HepG2 (cell line): Measurements from ENCODE around the gene SSBP2. TPM values are rescaled to one million over a fixed set of nuclear protein-coding genes. Genes with fewer than 3 reads are reported as not detected.
A peak's percentile ranks its signal among the peaks of the same experiment; 100 is the strongest.

ENCODE experiments used
- BCL3 ChIP-seq: sonication (generic); formaldehyde crosslinking; IDR thresholded peaks from 2 replicates; pipeline ENCODE4 v1.5.1; 2020; ENCODE audit warnings: mild to moderate bottlenecking, missing genetic modification reagents, moderate library complexity
- BCL6 ChIP-seq: IDR thresholded peaks from 2 replicates; pipeline ENCODE4 v1.6.1; 2016; ENCODE audit warnings: missing genetic modification reagents, missing compliant biosample characterization
- FOXJ3 ChIP-seq: sonication (generic); formaldehyde crosslinking; IDR thresholded peaks from 2 replicates; pipeline ENCODE4 v1.4.0; 2020; ENCODE audit warnings: missing genetic modification reagents, mild to moderate bottlenecking, borderline replicate concordance
- HMG20A ChIP-seq: IDR thresholded peaks from 2 replicates; pipeline ENCODE4 v1.6.1; 2016; ENCODE audit warnings: borderline replicate concordance
- KAT8 ChIP-seq: IDR thresholded peaks from 2 replicates; pipeline ENCODE4 v1.6.1; 2016; ENCODE audit warnings: missing genetic modification reagents, missing compliant biosample characterization
- KDM5A ChIP-seq: fragments of 200-600 bp; sonication (generic); IDR thresholded peaks from 2 replicates; pipeline ENCODE4 v1.7.0; 2018; ENCODE audit warnings: antibody characterized with exemption, mild to moderate bottlenecking, low read length, borderline replicate concordance
- KLF13 ChIP-seq: sonication (generic); formaldehyde crosslinking; IDR thresholded peaks from 2 replicates; pipeline ENCODE4 v1.4.0; 2020; ENCODE audit warnings: mild to moderate bottlenecking, missing genetic modification reagents
- MXD3 ChIP-seq: IDR thresholded peaks from 2 replicates; pipeline ENCODE4 v1.6.1; 2016; ENCODE audit warnings: mild to moderate bottlenecking, missing biosample characterization, missing genetic modification reagents
- PAX8 ChIP-seq: sonication (generic); formaldehyde crosslinking; IDR thresholded peaks from 2 replicates; pipeline ENCODE4 v1.8.0; 2022; ENCODE audit warnings: mild to moderate bottlenecking, missing genetic modification reagents, borderline replicate concordance
- THYN1 ChIP-seq: sonication (generic); formaldehyde crosslinking; IDR thresholded peaks from 2 replicates; pipeline ENCODE4 v1.8.1; 2023; ENCODE audit warnings: low read depth, mild to moderate bottlenecking, moderate library complexity, missing genetic modification reagents, borderline replicate concordance
- ZFP37 ChIP-seq: sonication (generic); formaldehyde crosslinking; IDR thresholded peaks from 2 replicates; pipeline ENCODE4 v1.4.0; 2020; ENCODE audit warnings: missing genetic modification reagents, borderline replicate concordance
- ZFP90 ChIP-seq: sonication (generic); formaldehyde crosslinking; IDR thresholded peaks from 2 replicates; pipeline ENCODE4 v1.8.0; 2022; ENCODE audit warnings: missing genetic modification reagents, mild to moderate bottlenecking, inconsistent platforms, borderline replicate concordance
- ZNF280B ChIP-seq: sonication (generic); formaldehyde crosslinking; IDR thresholded peaks from 2 replicates; pipeline ENCODE4 v1.5.0; 2020; ENCODE audit warnings: missing genetic modification reagents, mild to moderate bottlenecking, borderline replicate concordance
- ZNF331 ChIP-seq: sonication (generic); formaldehyde crosslinking; IDR thresholded peaks from 2 replicates; pipeline ENCODE4 v1.4.0; 2020; ENCODE audit warnings: missing genetic modification reagents
- ZNF510 ChIP-seq: sonication (generic); formaldehyde crosslinking; IDR thresholded peaks from 2 replicates; pipeline ENCODE4 v1.4.0; 2020; ENCODE audit warnings: low read depth, mild to moderate bottlenecking, missing genetic modification reagents
- ZNF572 ChIP-seq: sonication (generic); formaldehyde crosslinking; IDR thresholded peaks from 2 replicates; pipeline ENCODE4 v1.5.1; 2020; ENCODE audit warnings: mild to moderate bottlenecking, missing genetic modification reagents
- ZNF609 ChIP-seq: sonication (generic); formaldehyde crosslinking; IDR thresholded peaks from 2 replicates; pipeline ENCODE4 v1.4.0; 2020; ENCODE audit warnings: mild to moderate bottlenecking, missing genetic modification reagents, borderline replicate concordance
- ZNF639 ChIP-seq: conservative IDR thresholded peaks from 2 replicates; pipeline ENCODE4 v1.6.1; 2018; ENCODE audit warnings: missing genetic modification reagents
- ZNF713 ChIP-seq: sonication (generic); formaldehyde crosslinking; IDR thresholded peaks from 2 replicates; pipeline ENCODE4 v1.4.0; 2020; ENCODE audit warnings: mild to moderate bottlenecking, missing genetic modification reagents
- ZNF850 ChIP-seq: sonication (generic); formaldehyde crosslinking; conservative IDR thresholded peaks from 2 replicates; pipeline ENCODE4 v1.9.0; 2021; ENCODE audit warnings: mild to moderate bottlenecking, missing genetic modification reagents
- ZNF891 ChIP-seq: sonication (generic); formaldehyde crosslinking; IDR thresholded peaks from 2 replicates; pipeline ENCODE4 v1.5.0; 2020; ENCODE audit warnings: mild to moderate bottlenecking, missing genetic modification reagents
- ZSCAN21 ChIP-seq: sonication (generic); formaldehyde crosslinking; IDR thresholded peaks from 2 replicates; pipeline ENCODE4 v1.8.0; 2022; ENCODE audit warnings: mild to moderate bottlenecking, missing genetic modification reagents, moderate library complexity, borderline replicate concordance
- polyA plus RNA-seq, 8 experiments: library from polyadenylated mRNA; depleted of rRNA in 3 of 8; stranded (reverse) in 7 of 8; unstranded in 1 of 8; fragments of >200 nt; fragmentation: Illumina TruSeq in 4 of 8; extraction: Trizol in 4 of 8; gene quantifications; 2 replicates each; pipeline versions ENCODE4 v1.2.1 to v1.2.3, GENCODE V29; 2011 to 2016; ENCODE audit warnings: low read depth in 4 of 8, missing spikeins in 1 of 8, mixed read lengths in 1 of 8; ENCODE audit not compliant: insufficient read depth in 1 of 8
- total RNA-seq, 5 experiments: library from RNA; depleted of rRNA; stranded (reverse); fragments of >200 nt; fragmentation: Illumina TruSeq; extraction: Trizol; gene quantifications; 2 replicates each; pipeline ENCODE4 v1.2.3, GENCODE V29; 2016; ENCODE audit warnings: low read depth in 1 of 5

The SSBP2 gene
- total and polyA plus RNA-seq, 2 of the 13 experiments (the other 11 are each of a cell fraction or from before 2014, with no cell fraction given): 0.16 TPM; not detected in 1

GRCh38 chr5:81450940-81451339 is 300.0 kb downstream of the SSBP2 start (continued):
- no peak for TF ChIP-seq ZNF850
- TF ChIP-seq ZNF639 (CRISPR knock-in tag): no peak
- TF ChIP-seq ZFP90 (CRISPR knock-in tag): no peak
- no peak for TF ChIP-seq ZSCAN21
- TF ChIP-seq ZNF891 (CRISPR knock-in tag): no peak
- TF ChIP-seq ZNF331: peak; percentile 70; the same call in 1 of the 2 replicates
- no peak for TF ChIP-seq KDM5A
- peak; percentile 61 for TF ChIP-seq BCL6 (CRISPR knock-in tag)
- no peak for TF ChIP-seq ZNF280B (CRISPR knock-in tag)
- no peak for TF ChIP-seq PAX8 (CRISPR knock-in tag)
- TF ChIP-seq BCL3 (CRISPR knock-in tag): no peak
- peak; percentile 74; the same call in 1 of the 2 replicates for TF ChIP-seq FOXJ3 (CRISPR knock-in tag)
- no peak for TF ChIP-seq ZNF510 (CRISPR knock-in tag)
- no peak for TF ChIP-seq KLF13 (CRISPR knock-in tag)
- no peak for TF ChIP-seq THYN1 (CRISPR knock-in tag)
- TF ChIP-seq ZNF609 (CRISPR knock-in tag): no peak
- peak; percentile 64; the same call in 1 of the 2 replicates for TF ChIP-seq HMG20A (CRISPR knock-in tag)
- no peak for TF ChIP-seq ZNF713
- TF ChIP-seq ZNF572 (CRISPR knock-in tag): no peak
- TF ChIP-seq MXD3 (CRISPR knock-in tag): no peak
- TF ChIP-seq KAT8: peak; percentile 42
- TF ChIP-seq ZFP37 (CRISPR knock-in tag): no peak
